GM19452 (cell line): Measurements from ENCODE around the gene CORO2A.

ENCODE experiments used
- ATAC-seq: cut with Tn5 transposase; IDR thresholded peaks from one replicate; pipeline ENCODE4 v1.9.1; 2021; ENCODE audit not compliant: unreplicated experiment

Gene CORO2A

GRCh38 chr9:98172604-98173003, 19.8 kb downstream of the CORO2A start:
- ATAC-seq = no peak

- ATAC-seq = no peak
These were observed 21.1 kb downstream of the CORO2A start for GRCh38 chr9:98171176-98171925.

- peak; percentile 92 for ATAC-seq
These were observed 23.4 kb downstream of the CORO2A start for GRCh38 chr9:98168941-98169488.

GRCh38 chr9:98168153-98168780, 24.2 kb downstream of the CORO2A start:
- ATAC-seq = no peak

DNA sequence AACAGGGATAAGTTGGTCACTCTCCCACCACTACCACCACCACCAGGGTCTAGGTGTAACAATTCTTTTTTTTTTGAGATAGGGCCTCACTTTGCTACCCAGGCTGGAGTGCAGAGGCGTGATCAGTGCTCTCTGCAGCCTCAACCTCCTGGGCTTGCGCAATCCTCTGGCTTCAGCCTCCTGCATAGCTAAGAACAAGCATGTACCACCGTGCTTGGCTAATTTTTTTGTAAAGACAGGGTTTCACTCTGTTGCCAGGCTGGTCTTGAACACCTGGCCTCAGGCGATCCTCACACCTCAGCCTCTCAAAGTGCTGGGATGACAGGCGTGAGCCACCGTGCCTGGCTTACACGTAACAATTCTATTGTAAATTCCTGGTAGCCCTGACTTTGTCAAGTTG, 27.5 kb downstream of the CORO2A start:
- ATAC-seq = no peak

- no peak for ATAC-seq
These were observed 29.8 kb downstream of the CORO2A start for GRCh38 chr9:98162613-98163012.

GRCh38 chr9:98161851-98162250, 30.6 kb downstream of the CORO2A start:
- ATAC-seq = no peak

GRCh38 chr9:98159790-98160189, 32.6 kb downstream of the CORO2A start:
- no peak for ATAC-seq

- no peak for ATAC-seq
These were observed 33.1 kb downstream of the CORO2A start for GRCh38 chr9:98159301-98159700.

- no peak for ATAC-seq
These were observed 34.2 kb downstream of the CORO2A start for GRCh38 chr9:98158071-98158831.

- ATAC-seq = no peak
These were observed 35.1 kb downstream of the CORO2A start for GRCh38 chr9:98157372-98157771.

GRCh38 chr9:98154678-98155077, 37.8 kb downstream of the CORO2A start:
- no peak for ATAC-seq

- no peak for ATAC-seq
These were observed 39.9 kb downstream of the CORO2A start for GRCh38 chr9:98152526-98152925.

DNA sequence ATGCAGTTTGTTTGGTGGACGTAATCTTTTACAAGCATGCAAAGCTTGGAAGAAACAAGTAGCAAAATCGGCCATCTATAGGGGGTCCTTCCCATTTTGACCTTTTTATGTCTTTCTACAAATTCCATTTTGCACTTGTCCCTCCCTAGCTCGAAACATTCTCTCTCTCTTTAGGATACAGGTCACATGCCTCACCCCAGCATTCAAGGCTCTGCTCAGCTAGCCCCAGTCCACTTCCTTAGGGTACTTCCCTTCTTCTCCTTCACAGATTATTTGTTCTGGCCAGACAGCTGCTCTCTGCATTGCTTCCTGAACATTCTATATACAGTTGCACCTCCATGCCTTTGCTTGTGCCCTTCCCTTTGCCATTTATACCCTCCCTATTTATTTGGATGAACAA, 41.7 kb downstream of the CORO2A start:
- no peak for ATAC-seq

DNA sequence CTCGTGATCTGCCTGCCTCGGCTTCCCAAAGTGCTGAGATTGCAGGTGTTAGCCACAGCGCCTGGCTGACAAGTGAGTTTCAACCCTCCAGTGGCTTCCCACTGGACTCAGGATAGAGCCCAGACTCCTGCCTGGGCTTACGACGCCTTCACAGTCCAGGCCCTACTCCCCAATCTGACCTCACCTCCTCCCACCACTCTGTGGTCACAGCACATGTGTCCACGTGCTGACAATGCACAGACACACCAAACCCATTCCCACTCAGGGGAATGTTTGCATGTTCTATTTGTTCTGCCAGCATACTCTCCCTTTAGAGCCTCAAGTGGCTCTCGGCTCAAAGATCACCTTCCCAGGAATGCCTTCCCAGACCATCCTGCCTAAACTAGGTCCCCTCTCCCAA, 42.3 kb downstream of the CORO2A start:
- no peak for ATAC-seq

- no peak for ATAC-seq
These were observed 43.0 kb downstream of the CORO2A start for GRCh38 chr9:98149422-98149821.

- no peak for ATAC-seq
These were observed 44.0 kb downstream of the CORO2A start for GRCh38 chr9:98148486-98148885.

DNA sequence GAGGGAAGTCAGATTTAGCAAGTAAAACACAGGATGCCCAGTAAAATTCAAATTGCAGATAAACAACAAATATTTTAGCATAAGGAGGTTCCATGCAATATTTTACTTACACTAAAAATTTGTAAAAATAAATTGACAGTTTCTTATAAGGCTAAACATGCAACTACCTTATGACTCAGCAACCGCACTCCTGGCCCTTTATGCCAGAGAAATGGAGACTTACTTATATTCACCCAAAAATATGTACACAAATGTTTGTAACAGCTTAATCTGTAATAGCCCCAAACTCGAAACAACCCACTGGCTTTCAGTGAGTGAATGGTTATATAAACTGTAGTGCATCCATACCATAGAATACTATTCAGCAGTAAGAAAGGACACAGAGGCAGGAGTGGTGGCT, 44.9 kb downstream of the CORO2A start:
- no peak for ATAC-seq

GRCh38 chr9:98146101-98146991, 46.1 kb downstream of the CORO2A start:
- peak; percentile 67 for ATAC-seq

DNA sequence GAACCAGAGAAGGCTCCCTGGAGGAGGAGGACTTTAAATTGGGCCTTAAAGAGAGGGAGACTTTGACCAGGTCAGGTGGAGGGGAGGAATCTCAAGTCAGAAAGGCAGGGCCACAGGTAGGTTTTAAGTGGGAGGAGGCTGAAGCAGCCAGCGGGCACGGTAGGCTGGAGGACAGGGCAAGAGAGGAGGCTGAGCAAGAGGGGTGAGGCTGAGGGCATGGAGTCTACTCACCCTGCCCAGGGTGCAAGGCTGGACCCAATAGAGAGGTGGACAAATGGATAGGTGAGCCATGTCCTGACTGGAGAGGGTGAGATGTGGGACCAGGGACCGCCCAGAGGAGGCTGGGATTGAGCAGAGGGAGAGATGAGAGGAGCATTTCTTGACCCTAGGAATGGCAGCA, 47.8 kb downstream of the CORO2A start:
- no peak for ATAC-seq

GRCh38 chr9:98144076-98144475, 48.4 kb downstream of the CORO2A start:
- no peak for ATAC-seq
